ENCODE measurements around the gene AMHR2. TPM values are rescaled to one million over a fixed set of nuclear protein-coding genes. Genes with fewer than 3 reads are reported as not detected.

Gene AMHR2
- total and polyA plus RNA-seq, 9 of the 15 experiments (the other 6 are each of a cell fraction or from before 2014, with no cell fraction given) = 8.9 to 49.7 (median 19.3) TPM

DNA sequence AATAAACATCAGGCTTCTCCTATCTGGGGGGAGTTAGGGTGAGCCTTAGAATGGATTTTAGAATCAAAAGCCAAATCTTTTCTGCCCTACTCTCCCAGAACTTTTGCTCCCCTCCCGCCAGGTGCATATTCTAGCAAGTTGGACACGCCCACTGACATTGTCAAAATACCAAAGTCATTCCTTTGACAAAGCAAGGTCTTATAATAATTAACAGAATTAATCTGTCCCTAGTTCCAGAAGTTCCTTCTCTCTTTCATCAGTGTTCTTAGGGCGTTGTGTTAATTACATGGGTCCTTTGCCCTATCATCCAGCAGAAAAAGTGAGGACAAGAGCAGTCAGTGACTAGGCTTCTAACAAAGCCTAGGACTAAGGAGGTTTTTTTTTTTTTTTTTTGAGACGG, 20.3 kb downstream of the AMHR2 start:
- 87% methylated on average over 3 of the region's 4 CpGs for WGBS (ENCODE audit: insufficient coverage, low coverage, missing lambda C conversion rate)
- no peaks in the 10 kb centered on the region for H3K9me3 ChIP-seq (replicated peaks; ENCODE audit: control insufficient read depth, insufficient read depth, low read depth, low read length)
- no peak overlapping the region for H3K4me3 ChIP-seq
- H3K79me2 ChIP-seq (ENCODE audit: control insufficient read depth, insufficient read depth, low read length) = peaks cover 36% of the 10 kb centered on the region
- H3K27me3 ChIP-seq (ENCODE audit: control insufficient read depth in 2 of 2, insufficient read depth in 2 of 2, low read length in 2 of 2) = no peaks in the 10 kb centered on the region
- DNase-seq (ENCODE audit: extremely low read depth in 1 of 4, low spot score in 3 of 4) (no peak), ATAC-seq (no peak), FAIRE-seq (no peak)
- BruUV-seq (replicated peaks) = no TSS peak
- no peak overlapping the region for H2AFZ ChIP-seq (ENCODE audit: low read depth, low read length)
- intact Hi-C loops (cut with micrococcal nuclease) = no loop called here
- H3K9me1 ChIP-seq (ENCODE audit: control insufficient read depth, insufficient read depth, low read length) = no peaks in the 10 kb centered on the region
- peak overlapping the region; percentile 34; the same call in 1 of the 2 replicates for H3K4me2 ChIP-seq (ENCODE audit: insufficient read depth, low read length)
- ChIA-PET CTCF (ENCODE audit: low intra/inter-chr PET ratio) (no interaction called here), POLR2A (interaction anchor here (0.7 kb wide), 1 partner anchor 77 kb away, joined by 4 read pairs; no protein-coding TSS in a partner anchor)
- peaks cover 40% of the 10 kb centered on the region; the same call in 2 of the 3 replicates for H3K36me3 ChIP-seq (ENCODE audit: control insufficient read depth, insufficient read depth, low read length)
- no peak overlapping the region for H3K27ac ChIP-seq (ENCODE audit: extremely low read depth, low read depth, low read length)
- in situ Hi-C loops (cut with MboI) = no loop called here
- peaks cover 16 to 25% of the 10 kb centered on the region in 2 experiments; a peak in 4 of 5 replicates for H3K4me1 ChIP-seq (replicated peaks in 1 of 2; ENCODE audit: control insufficient read depth in 2 of 2, insufficient read depth in 2 of 2, low read length in 2 of 2)
- no peak overlapping the region for H3K9ac ChIP-seq (ENCODE audit: insufficient read depth in 1 of 2, low read depth in 2 of 2, low read length in 2 of 2)
- no peaks in the 10 kb centered on the region for H4K20me1 ChIP-seq (replicated peaks; ENCODE audit: control insufficient read depth, insufficient read depth, low read length)
- TF ChIP-seq ZNF263 (CRISPR knock-in tag; IDR thresholded peaks at IDR 0.05; ENCODE audit: borderline replicate concordance) (no peak), TSC22D4 (tag; IDR thresholded peaks at IDR 0.05) (no peak), IRF2 (CRISPR knock-in tag; IDR thresholded peaks at IDR 0.05) (no peak), EZH2 (IDR thresholded peaks at IDR 0.05; ENCODE audit: borderline replicate concordance, low read depth, low read length) (no peak), ASH1L (IDR thresholded peaks at IDR 0.05; ENCODE audit: borderline replicate concordance, low read depth, partially characterized antibody) (no peak), ZBTB5 (IDR thresholded peaks at IDR 0.05) (no peak), ZBTB7A (IDR thresholded peaks at IDR 0.05; ENCODE audit: borderline replicate concordance, control insufficient read depth, low read depth, low read length) (no peak), HLTF (IDR thresholded peaks at IDR 0.05) (no peak), HNRNPLL (IDR thresholded peaks at IDR 0.05; ENCODE audit: low read depth, low read length, poor library complexity, severe bottlenecking) (no peak), ZNF584 (CRISPR knock-in tag; IDR thresholded peaks at IDR 0.05; ENCODE audit: low read depth) (no peak), ZBTB43 (CRISPR knock-in tag; IDR thresholded peaks at IDR 0.05) (no peak), ID3 (CRISPR knock-in tag; IDR thresholded peaks at IDR 0.05) (no peak), ID3 (tag; IDR thresholded peaks at IDR 0.05) (no peak)
- TF ChIP-seq, protein P1, sequence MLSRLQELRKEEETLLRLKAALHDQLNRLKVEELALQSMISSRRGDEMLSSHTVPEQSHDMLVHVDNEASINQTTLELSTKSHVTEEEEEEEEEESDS (CRISPR knock-in tag; IDR thresholded peaks at IDR 0.05) = no peak
- TF ChIP-seq, protein P2, sequence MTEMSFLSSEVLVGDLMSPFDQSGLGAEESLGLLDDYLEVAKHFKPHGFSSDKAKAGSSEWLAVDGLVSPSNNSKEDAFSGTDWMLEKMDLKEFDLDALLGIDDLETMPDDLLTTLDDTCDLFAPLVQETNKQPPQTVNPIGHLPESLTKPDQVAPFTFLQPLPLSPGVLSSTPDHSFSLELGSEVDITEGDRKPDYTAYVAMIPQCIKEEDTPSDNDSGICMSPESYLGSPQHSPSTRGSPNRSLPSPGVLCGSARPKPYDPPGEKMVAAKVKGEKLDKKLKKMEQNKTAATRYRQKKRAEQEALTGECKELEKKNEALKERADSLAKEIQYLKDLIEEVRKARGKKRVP (CRISPR knock-in tag; IDR thresholded peaks at IDR 0.05) = no peak
- TF ChIP-seq, protein P3, sequence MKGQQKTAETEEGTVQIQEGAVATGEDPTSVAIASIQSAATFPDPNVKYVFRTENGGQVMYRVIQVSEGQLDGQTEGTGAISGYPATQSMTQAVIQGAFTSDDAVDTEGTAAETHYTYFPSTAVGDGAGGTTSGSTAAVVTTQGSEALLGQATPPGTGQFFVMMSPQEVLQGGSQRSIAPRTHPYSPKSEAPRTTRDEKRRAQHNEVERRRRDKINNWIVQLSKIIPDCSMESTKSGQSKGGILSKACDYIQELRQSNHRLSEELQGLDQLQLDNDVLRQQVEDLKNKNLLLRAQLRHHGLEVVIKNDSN (CRISPR knock-in tag; IDR thresholded peaks at IDR 0.05) = no peak

All from K562 (cell line).